Femur (tissue), 1 donor: Measurements from ENCODE around the gene TP63.

ENCODE experiments used
- DNase-seq: peaks from one replicate; pipeline ENCODE4 v3.0.0-alpha.2; 2017

TP63 gene

DNA sequence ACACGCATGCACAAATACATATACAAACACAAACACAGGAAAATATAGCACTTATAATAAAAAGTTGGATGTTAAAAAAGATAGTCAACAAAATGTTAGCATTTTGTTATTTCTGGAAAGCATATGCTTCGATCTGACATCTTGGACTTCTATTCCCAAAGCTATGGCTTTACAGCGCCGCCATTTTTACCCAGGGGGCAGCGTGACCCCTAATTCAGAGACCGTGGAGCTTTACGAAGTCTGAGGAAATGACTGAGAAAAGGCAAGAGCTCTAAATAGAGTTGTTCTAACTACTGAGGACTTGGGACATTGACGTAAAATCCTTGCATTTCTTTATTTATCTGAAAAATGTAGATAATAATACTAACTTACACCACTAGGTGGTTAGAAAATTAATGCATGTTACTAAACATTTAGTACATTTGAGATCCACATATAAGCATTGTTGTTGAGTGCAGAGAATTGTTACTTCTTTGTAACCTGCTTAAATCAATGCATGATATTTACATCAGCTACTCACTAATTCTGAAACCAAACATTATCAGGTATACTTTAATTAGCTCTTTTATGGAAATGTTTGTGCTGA is 155.4 kb downstream of the TP63 start:
- no peak for DNase-seq

- no peak for DNase-seq
Observed at GRCh38 chr3:189787191-189787590, 156.0 kb downstream of the TP63 start.

GRCh38 chr3:189787632-189788031 is 156.4 kb downstream of the TP63 start:
- DNase-seq = no peak

DNA sequence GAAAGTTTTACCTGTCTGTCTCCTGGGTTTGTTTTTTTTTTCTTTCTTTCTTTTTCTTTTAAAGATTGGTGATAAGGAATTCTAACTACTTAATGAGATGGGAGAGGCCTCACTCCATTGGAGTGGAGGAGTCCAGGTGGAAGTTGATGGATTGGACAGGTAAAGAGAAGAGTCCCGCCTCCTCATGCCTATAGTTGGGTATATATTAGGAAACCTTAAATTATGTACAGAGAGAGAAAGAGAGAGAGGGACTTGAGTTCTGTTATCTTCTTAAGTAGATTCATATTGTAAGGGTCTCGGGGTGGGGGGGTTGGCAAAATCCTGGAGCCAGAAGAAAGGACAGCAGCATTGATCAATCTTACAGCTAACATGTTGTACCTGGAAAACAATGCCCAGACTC is 158.2 kb downstream of the TP63 start:
- DNase-seq = no peak

- no peak for DNase-seq
Observed at GRCh38 chr3:189790658-189791057, 159.5 kb downstream of the TP63 start.

- no peak for DNase-seq
Observed at GRCh38 chr3:189792046-189792929, 161.1 kb downstream of the TP63 start.

DNA sequence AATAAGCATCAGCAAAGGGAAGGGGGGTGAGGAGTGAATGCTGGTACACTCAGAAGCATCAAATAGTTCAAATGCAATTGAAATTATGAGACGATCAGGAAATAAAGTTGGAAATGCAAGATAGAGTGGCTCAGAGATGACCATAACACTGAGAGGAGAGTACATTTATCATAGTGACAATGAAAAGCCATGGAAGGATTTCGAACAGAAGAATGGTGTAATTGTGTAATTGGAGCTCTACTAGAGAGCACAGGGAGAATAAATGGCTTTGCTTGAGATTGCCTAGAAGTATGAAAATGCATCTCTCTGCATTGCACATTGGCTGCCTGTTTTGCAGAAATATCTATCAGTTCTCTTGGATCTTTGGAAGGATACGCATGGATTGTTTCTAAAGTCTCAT is 163.3 kb downstream of the TP63 start:
- DNase-seq = no peak

DNA sequence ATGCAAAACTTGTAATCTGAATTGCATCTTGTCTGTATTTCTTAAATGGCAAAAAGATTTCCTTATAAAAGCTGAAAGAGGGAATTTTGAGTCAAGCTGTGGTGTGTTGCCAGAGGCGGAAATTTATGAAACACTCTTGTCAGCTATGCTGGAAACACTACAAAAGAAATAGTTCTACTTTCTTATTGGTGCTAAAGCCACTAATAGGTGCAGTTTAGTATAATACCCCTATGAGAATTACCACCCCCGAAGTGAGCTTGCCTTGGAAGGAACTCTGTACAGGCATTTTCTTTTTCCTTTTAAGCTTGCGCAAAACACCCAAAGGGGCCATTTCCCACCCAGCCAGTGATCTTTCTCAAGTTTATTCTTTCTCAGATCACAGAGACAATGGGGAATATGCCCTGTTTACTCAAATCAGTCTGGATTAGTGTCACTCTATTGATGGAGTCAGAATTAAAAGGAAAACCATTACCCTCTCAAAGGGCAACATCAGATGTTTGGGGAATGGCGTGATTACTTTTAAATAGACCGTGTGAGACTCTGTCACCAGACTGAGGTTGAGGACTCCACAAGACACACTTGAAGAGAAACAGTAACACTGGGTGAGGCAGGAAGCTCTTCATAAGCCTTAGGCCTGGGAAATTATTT is 166.0 kb downstream of the TP63 start:
- DNase-seq = no peak

GRCh38 chr3:189799366-189799765 is 168.2 kb downstream of the TP63 start:
- DNase-seq = no peak

DNA sequence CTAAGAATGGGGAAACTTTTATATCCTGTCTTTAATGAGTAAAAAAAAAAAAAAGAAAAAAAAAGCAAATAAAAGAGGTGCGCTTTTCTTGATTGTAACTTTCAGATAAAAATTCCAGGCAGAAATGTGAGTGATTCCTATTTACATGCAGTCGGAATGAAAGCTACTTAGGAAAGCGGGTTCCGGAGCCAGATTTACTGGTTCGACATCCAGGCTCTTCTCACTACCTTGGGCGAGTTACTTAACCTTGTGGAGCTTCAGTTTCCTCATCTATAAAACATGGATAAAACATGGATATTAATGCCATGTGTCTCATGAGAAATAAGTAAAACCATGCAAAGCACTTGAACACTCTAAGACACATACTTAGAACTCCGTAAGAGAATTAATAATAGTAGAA is 169.2 kb downstream of the TP63 start:
- no peak for DNase-seq

- DNase-seq = no peak
Observed at GRCh38 chr3:189803254-189803653, 172.1 kb downstream of the TP63 start.

DNA sequence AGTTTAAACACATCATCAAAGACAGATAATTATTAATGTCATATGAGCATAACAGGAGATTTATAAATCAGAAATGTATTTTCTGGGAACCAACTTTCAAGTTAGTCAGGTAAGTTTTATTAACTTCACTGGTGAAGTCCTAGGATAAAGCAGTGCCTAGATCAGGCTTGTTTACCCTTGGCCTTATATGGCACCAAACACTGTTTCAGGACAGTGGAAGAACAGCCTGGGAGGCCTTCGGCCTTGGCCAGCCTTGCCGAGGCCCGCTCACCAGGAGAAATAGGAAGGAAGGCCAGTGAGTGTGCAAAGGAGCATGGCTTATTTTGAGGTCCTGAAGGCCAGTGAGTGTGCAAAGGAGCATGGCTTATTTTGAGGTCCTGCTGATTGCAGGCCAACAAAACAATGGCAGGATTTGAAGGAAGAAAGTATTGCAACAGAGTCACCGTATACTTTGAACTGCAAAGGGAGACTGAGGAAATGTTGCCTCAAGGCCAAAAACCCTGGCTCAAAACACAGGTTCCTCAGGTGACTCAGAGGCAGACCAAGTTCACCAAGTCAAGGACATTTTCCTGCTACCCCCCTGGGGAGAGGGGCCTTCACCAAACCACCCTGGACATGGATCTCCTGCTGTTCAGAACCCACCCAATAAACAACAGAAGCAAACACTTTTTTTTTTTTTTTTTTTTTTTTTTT is 174.3 kb downstream of the TP63 start:
- no peak for DNase-seq

DNA sequence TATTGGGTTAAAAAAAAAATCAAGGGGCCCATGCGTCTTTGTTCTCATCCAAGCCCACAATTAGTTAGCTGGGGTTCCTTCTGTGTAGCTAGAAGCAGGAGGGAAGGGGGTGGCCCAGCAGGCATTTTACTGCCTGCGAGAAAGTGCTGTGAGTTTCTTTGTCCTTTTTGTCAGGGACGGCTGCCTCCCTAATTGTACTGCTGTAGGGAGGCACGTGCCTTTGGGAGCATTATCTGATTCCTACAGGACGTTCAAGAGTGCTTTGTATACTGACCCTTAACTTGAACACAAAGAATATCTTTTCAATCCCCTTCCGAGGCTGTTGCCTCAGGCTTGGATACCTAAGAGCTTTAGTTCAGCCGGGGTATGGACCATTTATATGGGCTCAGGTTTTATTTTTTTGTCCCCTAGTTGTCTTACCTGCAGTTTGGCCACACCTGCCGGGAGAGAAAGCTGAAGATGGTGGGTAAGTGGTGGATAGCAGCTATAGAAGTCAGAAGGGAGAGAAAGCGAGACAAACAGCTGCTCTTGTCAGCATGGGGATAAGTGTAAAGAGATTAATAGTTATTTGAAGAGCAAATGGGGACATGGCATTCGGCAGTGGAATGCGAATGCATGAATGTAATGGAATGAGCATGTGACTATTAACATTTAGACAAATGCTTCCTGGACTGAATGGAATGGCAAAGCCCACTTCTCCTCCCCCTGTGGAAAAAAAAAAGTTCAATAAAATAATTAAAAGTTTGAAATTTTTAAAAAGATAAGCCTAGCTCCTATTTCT is 175.2 kb downstream of the TP63 start:
- no peak for DNase-seq

- no peak for DNase-seq
Observed at GRCh38 chr3:189808246-189809007, 177.2 kb downstream of the TP63 start.

DNA sequence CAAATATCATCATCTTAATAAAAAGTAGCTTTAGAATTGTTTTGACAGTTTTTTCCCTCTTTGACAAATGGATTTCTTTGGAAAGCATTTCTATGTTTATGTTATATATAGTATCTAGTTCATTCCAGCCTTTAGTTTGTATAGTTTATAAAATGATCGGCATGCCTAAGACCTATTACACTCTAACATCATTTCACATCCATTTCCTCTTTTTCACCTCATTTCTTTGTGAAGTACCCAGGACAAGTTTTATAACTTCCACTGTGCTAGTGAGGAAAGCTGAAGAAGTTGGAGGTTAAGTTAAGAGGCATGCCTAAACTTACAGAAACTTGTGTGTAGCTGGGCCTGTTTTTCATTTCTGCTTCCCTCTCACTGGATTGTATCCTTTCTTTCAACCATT is 178.4 kb downstream of the TP63 start:
- no peak for DNase-seq

DNA sequence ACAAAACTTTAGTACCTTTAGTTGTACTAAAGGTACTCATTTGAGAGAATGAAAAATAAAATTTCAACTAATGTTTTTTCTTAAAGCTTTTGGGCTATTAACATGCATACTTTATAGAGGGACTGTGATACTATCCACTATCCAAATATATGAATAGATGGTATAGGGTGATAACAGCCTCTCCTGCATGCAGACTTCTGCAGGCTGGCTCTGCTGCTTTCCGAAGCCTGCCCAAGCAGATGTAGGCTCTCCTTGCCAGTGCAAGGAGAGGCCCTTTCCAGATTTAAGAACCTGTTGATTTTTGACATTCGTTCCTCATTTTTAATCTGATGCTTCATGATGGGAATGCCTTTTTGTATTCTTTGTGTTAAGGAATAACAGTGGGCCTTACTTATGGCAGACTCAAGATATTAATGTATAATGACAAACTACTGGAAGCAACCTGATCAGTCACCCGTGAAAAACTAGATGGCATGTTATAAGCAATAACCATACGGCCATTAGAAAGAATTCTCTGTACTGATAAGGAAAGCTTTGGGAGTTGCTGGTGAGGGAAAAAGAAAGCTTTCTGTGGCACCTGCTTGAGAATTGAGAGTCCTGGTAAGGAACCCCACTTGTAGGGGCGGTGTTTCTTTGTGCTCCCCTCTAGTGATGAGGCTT is 181.7 kb downstream of the TP63 start:
- DNase-seq = no peak

DNA sequence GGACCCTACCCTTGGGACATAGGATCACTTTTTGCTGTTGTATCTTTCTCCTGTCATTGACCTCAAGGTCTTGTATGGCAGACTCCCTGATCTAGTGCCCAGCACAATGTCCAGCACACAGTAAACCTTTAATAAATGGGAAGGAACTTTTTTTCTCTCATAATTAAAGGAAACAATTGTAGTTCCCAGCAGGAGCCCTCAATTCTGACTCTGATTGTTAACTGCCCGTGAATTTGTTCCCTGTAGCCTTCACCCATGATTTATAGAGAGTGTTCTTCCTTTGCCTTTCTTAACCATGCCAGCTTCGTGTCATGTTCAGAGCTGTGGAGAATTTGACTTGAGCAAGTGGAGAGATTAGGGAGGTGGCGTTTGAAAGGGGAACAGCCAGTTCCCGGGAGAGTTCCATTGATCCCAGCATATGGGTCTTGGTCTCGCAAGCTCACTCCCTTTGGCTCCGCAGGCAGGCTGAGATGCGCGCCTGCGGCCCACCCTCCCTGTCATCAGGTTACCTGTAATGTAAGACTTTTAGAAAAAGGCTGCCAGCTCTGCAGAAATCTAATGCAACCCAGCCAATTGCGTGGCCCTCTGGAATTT is 182.6 kb downstream of the TP63 start:
- no peak for DNase-seq

- no peak for DNase-seq
Observed at GRCh38 chr3:189820365-189820720, 189.2 kb downstream of the TP63 start.

GRCh38 chr3:189821262-189821661 is 190.1 kb downstream of the TP63 start:
- no peak for DNase-seq

- no peak for DNase-seq
Observed at GRCh38 chr3:189822726-189823125, 191.5 kb downstream of the TP63 start.
